Measurements from ENCODE around the gene FAAP20.

FAAP20 gene

GRCh38 chr1:2166254-2166653 is 28.3 kb downstream of the FAAP20 start:
- TF ChIP-seq CSRNP3 (CRISPR knock-in tag; IDR thresholded peaks at IDR 0.05) (no peak), ESRRG (CRISPR knock-in tag; IDR thresholded peaks at IDR 0.05) (no peak), GLIS3 (CRISPR knock-in tag; IDR thresholded peaks at IDR 0.05) (no peak), TSHZ2 (CRISPR knock-in tag; IDR thresholded peaks at IDR 0.05) (no peak), ZFP3 (CRISPR knock-in tag; IDR thresholded peaks at IDR 0.05) (no peak), ISL1 (CRISPR knock-in tag; IDR thresholded peaks at IDR 0.05) (no peak), RARB (CRISPR knock-in tag; IDR thresholded peaks at IDR 0.05) (no peak), BACH2 (CRISPR knock-in tag; IDR thresholded peaks at IDR 0.05; ENCODE audit: borderline replicate concordance) (no peak), PPARA (CRISPR knock-in tag; IDR thresholded peaks at IDR 0.05; ENCODE audit: borderline replicate concordance) (no peak), ZC3H10 (CRISPR knock-in tag; IDR thresholded peaks at IDR 0.05) (no peak), ZFP30 (CRISPR knock-in tag; IDR thresholded peaks at IDR 0.05) (no peak), ARNTL (CRISPR knock-in tag; IDR thresholded peaks at IDR 0.05; ENCODE audit: borderline replicate concordance, low read depth) (no peak), ZNF70 (CRISPR knock-in tag; IDR thresholded peaks at IDR 0.05) (no peak), PATZ1 (CRISPR knock-in tag; IDR thresholded peaks at IDR 0.05; ENCODE audit: borderline replicate concordance) (no peak), ZNF565 (CRISPR knock-in tag; conservative IDR thresholded peaks at IDR 0.05; ENCODE audit: low read depth) (no peak), OSR1 (CRISPR knock-in tag; IDR thresholded peaks at IDR 0.05) (no peak), TCF4 (CRISPR knock-in tag; IDR thresholded peaks at IDR 0.05; ENCODE audit: borderline replicate concordance) (no peak), TOX (CRISPR knock-in tag; IDR thresholded peaks at IDR 0.05; ENCODE audit: borderline replicate concordance) (no peak)
- ATAC-seq, result no peak

- no peak for ATAC-seq
These were observed 28.9 kb downstream of the FAAP20 start for GRCh38 chr1:2165646-2166045.

More at GRCh38 chr1:2165646-2166045, 28.9 kb downstream of the FAAP20 start:
- TF ChIP-seq CSRNP3 (CRISPR knock-in tag; IDR thresholded peaks at IDR 0.05) (no peak), BACH2 (CRISPR knock-in tag; IDR thresholded peaks at IDR 0.05; ENCODE audit: borderline replicate concordance) (no peak), ARNTL (CRISPR knock-in tag; IDR thresholded peaks at IDR 0.05; ENCODE audit: borderline replicate concordance, low read depth) (no peak), TCF4 (CRISPR knock-in tag; IDR thresholded peaks at IDR 0.05; ENCODE audit: borderline replicate concordance) (no peak), ZFP3 (CRISPR knock-in tag; IDR thresholded peaks at IDR 0.05) (no peak), ZNF565 (CRISPR knock-in tag; conservative IDR thresholded peaks at IDR 0.05; ENCODE audit: low read depth) (no peak), TSHZ2 (CRISPR knock-in tag; IDR thresholded peaks at IDR 0.05) (no peak), ESRRG (CRISPR knock-in tag; IDR thresholded peaks at IDR 0.05) (no peak), ZFP30 (CRISPR knock-in tag; IDR thresholded peaks at IDR 0.05) (no peak), ZC3H10 (CRISPR knock-in tag; IDR thresholded peaks at IDR 0.05) (no peak), GLIS3 (CRISPR knock-in tag; IDR thresholded peaks at IDR 0.05) (no peak), ISL1 (CRISPR knock-in tag; IDR thresholded peaks at IDR 0.05) (no peak), TOX (CRISPR knock-in tag; IDR thresholded peaks at IDR 0.05; ENCODE audit: borderline replicate concordance) (no peak), PATZ1 (CRISPR knock-in tag; IDR thresholded peaks at IDR 0.05; ENCODE audit: borderline replicate concordance) (no peak), PPARA (CRISPR knock-in tag; IDR thresholded peaks at IDR 0.05; ENCODE audit: borderline replicate concordance) (no peak), CSDC2 (CRISPR knock-in tag; IDR thresholded peaks at IDR 0.05) (no peak), POU6F1 (CRISPR knock-in tag; IDR thresholded peaks at IDR 0.05; ENCODE audit: borderline replicate concordance, low read depth) (no peak)

Data from SK-N-SH treated with all-trans-retinoic acid at 6 μM for 48 hours (cell line).